SH-SY5Y (cell line): ENCODE measurements around the gene SSH3.

Experiments
- GATA2 ChIP-seq: IDR thresholded peaks from 2 replicates; pipeline ENCODE4 v1.6.1; 2011; ENCODE audit warnings: mild to moderate bottlenecking, low read depth, low read length
- GATA3 ChIP-seq: IDR thresholded peaks from 2 replicates; pipeline ENCODE4 v1.6.1; 2011; ENCODE audit warnings: low read depth, mild to moderate bottlenecking, low read length, moderate library complexity

DNA sequence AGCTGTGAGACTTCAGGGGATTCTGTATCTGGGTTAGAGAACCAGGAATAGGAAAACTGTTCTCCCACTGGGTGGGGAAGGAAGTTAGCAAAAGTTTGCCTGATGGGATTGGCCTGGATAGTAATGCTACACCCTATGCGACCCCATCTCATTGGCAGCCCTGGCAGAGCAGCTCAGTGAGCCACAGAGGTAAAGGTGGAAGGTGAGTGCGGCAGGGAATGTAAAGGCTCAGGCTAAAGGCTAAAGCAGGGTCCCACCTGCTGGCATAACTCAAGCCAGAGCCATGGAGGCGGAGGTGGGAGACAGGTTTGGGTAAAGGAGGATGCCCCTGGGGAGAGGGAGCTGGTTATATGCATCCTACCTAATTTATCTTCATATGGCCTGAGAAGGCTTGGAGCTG is 18.7 kb downstream of the SSH3 start:
- no peak for TF ChIP-seq GATA2
- no peak for TF ChIP-seq GATA3
